Breast epithelium (tissue), 3 donors: ENCODE data around the gene ZNF142.
A peak's percentile ranks its signal among the peaks of the same experiment; 100 is the strongest.

Source experiments
- CTCF ChIP-seq, 3 donors: fragments of 450-650 bp; IDR thresholded peaks; one replicate each; pipeline ENCODE4 v1.5.1; 2016 to 2017; ENCODE audit warnings: antibody characterized with exemption in 3 of 3, mild to moderate bottlenecking in 3 of 3, moderate library complexity in 3 of 3
- POLR2A ChIP-seq: fragments of 450-650 bp; IDR thresholded peaks from one replicate; pipeline ENCODE4 v1.6.1; 2016; ENCODE audit warnings: antibody characterized with exemption, mild to moderate bottlenecking, moderate library complexity

- TF ChIP-seq POLR2A (no peak), CTCF (IDR thresholded peaks at IDR 0.05) (peak in 2 of 3 donors; percentile 1 to 2)
Measured at GRCh38 chr2:218648787-218649100, 10.7 kb downstream of the ZNF142 start.
